HG03469 (cell line): ENCODE data around the gene PPAT.

ENCODE experiments used
- ATAC-seq: cut with Tn5 transposase; IDR thresholded peaks from one replicate; pipeline ENCODE4 v1.9.1; 2021; ENCODE audit warnings: mild to moderate bottlenecking, moderate library complexity, moderate number of reproducible peaks; ENCODE audit not compliant: unreplicated experiment

Gene PPAT

GRCh38 chr4:56438766-56439165, 3.4 kb upstream of the PPAT start:
- ATAC-seq = no peak

GRCh38 chr4:56434599-56435139, 746 bp downstream of the PPAT start:
- ATAC-seq = no peak

GRCh38 chr4:56433280-56433679, 2.1 kb downstream of the PPAT start:
- ATAC-seq = no peak

GRCh38 chr4:56430203-56430602, 5.2 kb downstream of the PPAT start:
- ATAC-seq = no peak

GRCh38 chr4:56427179-56427578, 8.2 kb downstream of the PPAT start:
- no peak for ATAC-seq

GRCh38 chr4:56426273-56426672, 9.1 kb downstream of the PPAT start:
- peak; percentile 62 for ATAC-seq

- ATAC-seq = no peak
Observed at GRCh38 chr4:56425518-56425917, 9.9 kb downstream of the PPAT start.

GRCh38 chr4:56424697-56425514, 10.5 kb downstream of the PPAT start:
- no peak for ATAC-seq

GRCh38 chr4:56424176-56424575, 11.2 kb downstream of the PPAT start:
- ATAC-seq = no peak

GRCh38 chr4:56417396-56417795, 18.0 kb downstream of the PPAT start:
- ATAC-seq = no peak

GRCh38 chr4:56416349-56416748, 19.1 kb downstream of the PPAT start:
- no peak for ATAC-seq

GRCh38 chr4:56414135-56414670, 21.2 kb downstream of the PPAT start:
- ATAC-seq = no peak

GRCh38 chr4:56410247-56411062, 25.0 kb downstream of the PPAT start:
- ATAC-seq = no peak

GRCh38 chr4:56409511-56410090, 25.8 kb downstream of the PPAT start:
- ATAC-seq = no peak

- ATAC-seq = no peak
Observed at GRCh38 chr4:56408978-56409377, 26.4 kb downstream of the PPAT start.

GRCh38 chr4:56406151-56406550, 29.3 kb downstream of the PPAT start:
- ATAC-seq = no peak

- no peak for ATAC-seq
Observed at GRCh38 chr4:56405016-56405415, 30.4 kb downstream of the PPAT start.

GRCh38 chr4:56400560-56400959, 34.9 kb downstream of the PPAT start:
- no peak for ATAC-seq

GRCh38 chr4:56391270-56391669, 44.1 kb downstream of the PPAT start:
- no peak for ATAC-seq

- no peak for ATAC-seq
Observed at GRCh38 chr4:56389558-56389957, 45.9 kb downstream of the PPAT start.

- ATAC-seq = no peak
Observed at GRCh38 chr4:56388306-56388705, 47.1 kb downstream of the PPAT start.
